A549 (cell line): ENCODE measurements around the gene SMS. TPM values are rescaled to one million over a fixed set of nuclear protein-coding genes. Genes with fewer than 3 reads are reported as not detected.
A peak's percentile ranks its signal among the peaks of the same experiment; 100 is the strongest.

Experiments
- ATAC-seq, 2 experiments: fragments of 200-7000 bp in 1 of 2; fragments of >200 bp in 1 of 2; cut with Nextera tagmentation in 1 of 2; cut with Tn5 transposase in 1 of 2; 3 replicates each; pipeline versions ENCODE4 v1.8.0 to v1.9.1; 2018 to 2020; ENCODE audit warnings: mild to moderate bottlenecking in 1 of 2, moderate library complexity in 1 of 2
- CTCF ChIA-PET: fragments of 300-600 bp; sonication (Branson Sonifier 250); formaldehyde crosslinking; extraction: SDS; loops from one replicate; lab custom pipeline; 2021; ENCODE audit warnings: antibody characterized with exemption, inconsistent platforms; lab: Yijun Ruan, JAX
- POLR2A ChIA-PET: fragments of 350-600 bp; formaldehyde crosslinking; extraction: SDS; loops from one replicate; lab custom pipeline; 2021; ENCODE audit warnings: antibody characterized with exemption, inconsistent platforms; lab: Yijun Ruan, JAX
- DNase-seq, 2 experiments: peaks; one replicate each; pipeline versions ENCODE4 v3.0.0 to v3.0.0-alpha.2; 2011 to 2016; ENCODE audit warnings: low read depth in 1 of 2, low spot score in 1 of 2
- FAIRE-seq: peaks from 2 replicates; lab custom pipeline; 2011; peaks lifted over from hg19 to GRCh38; lab: Jason Lieb, UNC
- H3K27ac ChIP-seq, 2 experiments: fragments of >200 bp; sonication (Bioruptor Twin); formaldehyde crosslinking; 3 replicates each; pipeline ENCODE4 v1.5.1; 2016 to 2017
- H3K4me1 ChIP-seq: fragments of >200 bp; sonication (Bioruptor Twin); formaldehyde crosslinking; 3 replicates; pipeline ENCODE4 v1.6.1; 2016
- H3K4me2 ChIP-seq: fragments of >200 bp; sonication (Bioruptor Twin); formaldehyde crosslinking; 3 replicates; pipeline ENCODE4 v1.6.1; 2016
- H3K4me3 ChIP-seq: fragments of >200 bp; sonication (Bioruptor Twin); formaldehyde crosslinking; 3 replicates; pipeline ENCODE4 v1.5.1; 2016
- H3K9me3 ChIP-seq: fragments of >200 bp; sonication (Bioruptor Twin); formaldehyde crosslinking; 3 replicates; pipeline ENCODE4 v1.6.1; 2016
- BHLHE40 ChIP-seq: IDR thresholded peaks from 2 replicates; pipeline ENCODE4 v1.6.1; 2012; ENCODE audit warnings: low read depth, low read length, inconsistent platforms
- CBX2 ChIP-seq: fragments of 200-600 bp; sonication (generic); IDR thresholded peaks from 2 replicates; pipeline ENCODE4 v1.6.1; 2016; ENCODE audit warnings: low read depth, mild to moderate bottlenecking, borderline replicate concordance
- CEBPB ChIP-seq, 2 experiments: fragments of >200 bp in 1 of 2; sonication (Bioruptor Twin) in 1 of 2; formaldehyde crosslinking in 1 of 2; IDR thresholded peaks; 2 replicates each; pipeline ENCODE4 v1.6.1; 2012 to 2016
- CHD2 ChIP-seq: fragments of 150-350 bp; IDR thresholded peaks from 2 replicates; pipeline ENCODE4 v1.6.1; 2014; ENCODE audit warnings: low read length; ENCODE audit not compliant: partially characterized antibody
- CHD4 ChIP-seq: fragments of 200-600 bp; sonication (generic); IDR thresholded peaks from 2 replicates; pipeline ENCODE4 v1.6.1; 2016; ENCODE audit warnings: antibody characterized with exemption, mild to moderate bottlenecking, borderline replicate concordance
- FOXS1 ChIP-seq: fragments of 250-450 bp; sonication (Bioruptor Pico); IDR thresholded peaks from 2 replicates; pipeline ENCODE4 v1.5.0; 2020; ENCODE audit warnings: mild to moderate bottlenecking, moderate library complexity
- HDAC2 ChIP-seq: fragments of 200-600 bp; sonication (generic); IDR thresholded peaks from 2 replicates; pipeline ENCODE4 v1.6.1; 2016
- HEYL ChIP-seq: fragments of 250-450 bp; sonication (Bioruptor Pico); IDR thresholded peaks from 2 replicates; pipeline ENCODE4 v1.8.0; 2021; ENCODE audit warnings: mild to moderate bottlenecking, moderate library complexity
- HOXB13 ChIP-seq: fragments of 250-450 bp; sonication (Bioruptor Pico); IDR thresholded peaks from 2 replicates; pipeline ENCODE4 v1.5.0; 2020; ENCODE audit warnings: low read depth, mild to moderate bottlenecking, moderate library complexity
- KDM5A ChIP-seq: fragments of 200-600 bp; sonication (generic); IDR thresholded peaks from 2 replicates; pipeline ENCODE4 v1.6.1; 2016; ENCODE audit warnings: antibody characterized with exemption, mild to moderate bottlenecking
- MAFK ChIP-seq: fragments of 450-650 bp; IDR thresholded peaks from 2 replicates; pipeline ENCODE4 v1.6.1; 2014; ENCODE audit not compliant: partially characterized antibody
- MAZ ChIP-seq: fragments of 150-350 bp; IDR thresholded peaks from 2 replicates; pipeline ENCODE4 v1.6.1; 2014; ENCODE audit warnings: antibody characterized with exemption, low read depth, low read length, borderline replicate concordance
- NFE2L2 ChIP-seq: fragments of 150-350 bp; conservative IDR thresholded peaks from 2 replicates; pipeline ENCODE4 v1.6.1; 2014; ENCODE audit warnings: low read length
- RAD21 ChIP-seq, 2 experiments: fragments of >200 bp in 1 of 2; sonication (Bioruptor Twin) in 1 of 2; formaldehyde crosslinking in 1 of 2; IDR thresholded peaks in 1 of 2; conservative IDR thresholded peaks in 1 of 2; 2 replicates in 1 of 2; 3 replicates in 1 of 2; pipeline ENCODE4 v1.6.1; 2012 to 2018; ENCODE audit warnings: inconsistent platforms in 1 of 2
- RARB ChIP-seq: fragments of 250-450 bp; sonication (Bioruptor Pico); IDR thresholded peaks from 2 replicates; pipeline ENCODE4 v1.8.0; 2021; ENCODE audit warnings: mild to moderate bottlenecking, moderate library complexity
- SMC3 ChIP-seq: fragments of >200 bp; sonication (Bioruptor Twin); formaldehyde crosslinking; IDR thresholded peaks from 3 replicates; pipeline ENCODE4 v1.6.1; 2018; ENCODE audit warnings: inconsistent platforms
- SREBF2 ChIP-seq: fragments of 450-650 bp; IDR thresholded peaks from 2 replicates; pipeline ENCODE4 v1.6.1; 2014; ENCODE audit warnings: mild to moderate bottlenecking, moderate library complexity
- ZFP36 ChIP-seq: fragments of 450-650 bp; IDR thresholded peaks from 2 replicates; pipeline ENCODE4 v1.6.1; 2014; ENCODE audit warnings: borderline replicate concordance; ENCODE audit not compliant: partially characterized antibody
- ZNF302 ChIP-seq: fragments of 250-450 bp; sonication (Bioruptor Pico); IDR thresholded peaks from 2 replicates; pipeline ENCODE4 v1.9.0; 2021; ENCODE audit warnings: inconsistent platforms, mild to moderate bottlenecking, moderate library complexity
- ZSCAN20 ChIP-seq: fragments of 250-450 bp; sonication (Bioruptor Pico); IDR thresholded peaks from 2 replicates; pipeline ENCODE4 v1.8.0; 2022; ENCODE audit warnings: mild to moderate bottlenecking, moderate library complexity
- WGBS: methylation state at CpG from one replicate; pipeline ENCODE4 v1.1.6; 2017; ENCODE audit errors: missing lambda C conversion rate; 5-methylcytosine and 5-hydroxymethylcytosine counted together
- polyA plus RNA-seq, 4 experiments: library from polyadenylated mRNA; depleted of rRNA in 3 of 4; stranded (reverse); fragments of >200 nt; fragmentation: RNase III in 1 of 4; extraction: RNeasy Plus Mini Kit Qiagen cat#74134 plus additional on column Dnase treatment in 1 of 4; gene quantifications; 2 replicates in 3 of 4; 3 replicates in 1 of 4; pipeline ENCODE4 v1.2.3, GENCODE V29; 2011 to 2017
- TF ChIP-seq, protein P1 (sequence below): fragments of >200 bp; sonication (Bioruptor Twin); formaldehyde crosslinking; IDR thresholded peaks from 3 replicates; pipeline ENCODE4 v1.5.1; 2016
- TF ChIP-seq, protein P2 (sequence below): fragments of >200 bp; sonication (Bioruptor Twin); formaldehyde crosslinking; IDR thresholded peaks from 3 replicates; pipeline ENCODE4 v1.6.1; 2016
- TF ChIP-seq, protein P3 (sequence below): fragments of 150-350 bp; IDR thresholded peaks from 2 replicates; pipeline ENCODE4 v1.6.1; 2014; ENCODE audit warnings: low read depth, mild to moderate bottlenecking, low read length
- TF ChIP-seq, protein P4 (sequence below): fragments of 250-450 bp; sonication (Bioruptor Pico); IDR thresholded peaks from 2 replicates; pipeline ENCODE4 v1.5.0; 2021; ENCODE audit warnings: mild to moderate bottlenecking, moderate library complexity, borderline replicate concordance

The SMS gene
- polyA plus RNA-seq, 2 of the 4 experiments (the other 2 are of a cell fraction), result 129 to 180 TPM

DNA sequence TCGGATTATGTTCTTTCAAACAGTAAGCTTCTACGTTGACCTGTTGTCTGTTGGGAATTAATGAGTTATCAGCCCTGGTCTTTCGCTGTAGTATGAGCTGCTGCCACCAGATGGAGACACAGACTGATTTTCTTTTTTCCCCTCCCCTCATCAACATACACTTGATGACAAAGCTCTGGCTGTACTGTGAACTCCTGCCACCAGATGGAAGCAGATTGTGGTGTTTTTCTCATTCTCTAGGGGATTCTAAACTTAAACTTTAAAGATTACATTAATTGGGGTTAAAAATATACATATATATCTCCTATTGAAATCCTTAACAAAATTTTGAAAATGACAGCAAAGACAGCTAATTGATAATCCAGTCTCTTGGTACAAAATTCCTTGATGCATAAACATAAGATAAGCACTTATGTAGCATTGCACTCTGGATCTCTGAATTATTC lies 44.8 kb downstream of the SMS start:
- TF ChIP-seq KDM5A (no peak), SMC3 (peak; percentile 76), RARB (CRISPR knock-in tag) (no peak), HOXB13 (CRISPR knock-in tag) (no peak), MAFK (no peak), RAD21 (conservative IDR thresholded peaks at IDR 0.05 in 1 of 2, IDR thresholded peaks at IDR 0.05 in 1 of 2) (peak; percentile 82 to 83), SREBF2 (no peak)
- TF ChIP-seq, protein P1, sequence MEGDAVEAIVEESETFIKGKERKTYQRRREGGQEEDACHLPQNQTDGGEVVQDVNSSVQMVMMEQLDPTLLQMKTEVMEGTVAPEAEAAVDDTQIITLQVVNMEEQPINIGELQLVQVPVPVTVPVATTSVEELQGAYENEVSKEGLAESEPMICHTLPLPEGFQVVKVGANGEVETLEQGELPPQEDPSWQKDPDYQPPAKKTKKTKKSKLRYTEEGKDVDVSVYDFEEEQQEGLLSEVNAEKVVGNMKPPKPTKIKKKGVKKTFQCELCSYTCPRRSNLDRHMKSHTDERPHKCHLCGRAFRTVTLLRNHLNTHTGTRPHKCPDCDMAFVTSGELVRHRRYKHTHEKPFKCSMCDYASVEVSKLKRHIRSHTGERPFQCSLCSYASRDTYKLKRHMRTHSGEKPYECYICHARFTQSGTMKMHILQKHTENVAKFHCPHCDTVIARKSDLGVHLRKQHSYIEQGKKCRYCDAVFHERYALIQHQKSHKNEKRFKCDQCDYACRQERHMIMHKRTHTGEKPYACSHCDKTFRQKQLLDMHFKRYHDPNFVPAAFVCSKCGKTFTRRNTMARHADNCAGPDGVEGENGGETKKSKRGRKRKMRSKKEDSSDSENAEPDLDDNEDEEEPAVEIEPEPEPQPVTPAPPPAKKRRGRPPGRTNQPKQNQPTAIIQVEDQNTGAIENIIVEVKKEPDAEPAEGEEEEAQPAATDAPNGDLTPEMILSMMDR, result peak; percentile 88
- Histone ChIP-seq H3K4me1 (peaks cover 13% of the 10 kb centered on the region), H3K4me2 (no peak overlapping the region), H3K4me3 (no peak overlapping the region), H3K9me3 (no peaks in the 10 kb centered on the region), H3K27ac (no peak overlapping the region)
- ChIA-PET CTCF (interaction anchor here (0.6 to 2.7 kb wide), 47 partner anchors 9 to 1638 kb away, joined by 3 to 25 read pairs (median 4); no protein-coding TSS in a partner anchor), POLR2A (interaction anchor here (1.1 to 1.6 kb wide), 2 partner anchors 146 to 150 kb away, joined by 3 to 4 read pairs; partner anchors contain the start of gene MBTPS2)
- WGBS, result 3% methylated on average over 3 of the region's 3 CpGs
- peak; percentile 76 to 77 for DNase-seq
- FAIRE-seq, result peak; percentile 99
- peak; percentile 93 to 95 for ATAC-seq

DNA sequence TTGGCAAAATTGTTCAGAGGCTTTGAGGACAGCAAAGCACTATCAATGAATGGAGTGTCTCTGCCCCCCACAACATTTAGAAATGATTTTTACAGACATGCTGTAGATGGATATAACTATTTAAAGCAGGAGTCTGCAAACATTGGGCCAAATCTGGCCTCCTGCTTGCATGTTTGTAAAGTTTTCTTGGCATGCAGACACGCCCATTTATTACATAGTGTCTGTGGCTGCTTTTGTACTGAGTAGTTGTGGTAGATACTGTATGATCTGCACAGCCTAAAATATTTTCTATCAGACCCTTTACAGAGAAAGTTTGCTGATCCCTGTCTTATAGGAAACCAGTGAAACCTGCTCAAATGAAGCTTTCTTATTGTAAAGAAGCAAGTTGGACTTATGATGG lies 46.1 kb downstream of the SMS start:
- POLR2A ChIA-PET, result no interaction called here
- H3K4me1 ChIP-seq, result peaks cover 13% of the 10 kb centered on the region
- WGBS, result 100% methylated on average over 1 of the region's 1 CpG
- CTCF ChIA-PET, result interaction anchor here (2.1 kb wide), 1 partner anchor 209 kb away, joined by 15 read pairs; no protein-coding TSS in a partner anchor
- H3K27ac ChIP-seq, result no peak overlapping the region
- peak overlapping the region; percentile 8; the same call in 1 of the 3 replicates for H3K4me2 ChIP-seq
- H3K9me3 ChIP-seq, result no peaks in the 10 kb centered on the region
- no peak for ATAC-seq
- no peak for DNase-seq
- no peak overlapping the region for H3K4me3 ChIP-seq
- FAIRE-seq, result no peak
- no peak for TF ChIP-seq HDAC2
- no peak for TF ChIP-seq ZNF302
- TF ChIP-seq NFE2L2, result no peak
- TF ChIP-seq BHLHE40, result no peak
- no peak for TF ChIP-seq MAZ
- no peak for TF ChIP-seq CHD2
- no peak for TF ChIP-seq FOXS1 (CRISPR knock-in tag)
- TF ChIP-seq SREBF2, result no peak
- no peak for TF ChIP-seq ZFP36

DNA sequence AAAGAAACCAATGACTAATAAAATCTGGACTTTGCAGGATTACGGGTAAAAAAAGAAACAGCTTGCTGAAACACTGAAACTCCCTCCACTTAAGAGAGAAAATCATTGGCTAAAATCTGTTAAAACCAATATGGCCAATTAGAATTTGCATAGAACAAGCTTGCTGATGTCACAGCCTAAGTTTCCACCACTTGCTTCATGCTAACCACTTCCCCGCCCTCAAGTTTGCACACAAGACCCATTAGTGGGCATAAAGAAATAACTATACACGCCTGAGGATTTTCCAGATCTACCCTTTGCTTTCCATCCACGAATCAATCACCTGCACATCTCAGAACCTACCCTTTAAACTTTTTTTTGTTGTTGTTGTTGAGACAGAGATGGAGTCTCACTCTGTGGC lies 48.9 kb downstream of the SMS start:
- DNase-seq, result no peak
- TF ChIP-seq HEYL, result no peak
- no peaks in the 10 kb centered on the region for H3K9me3 ChIP-seq
- 94% methylated on average over 4 of the region's 4 CpGs for WGBS
- FAIRE-seq, result no peak
- no peak for ATAC-seq
- no peak overlapping the region for H3K4me3 ChIP-seq
- no peak overlapping the region for H3K4me2 ChIP-seq
- no peak overlapping the region for H3K27ac ChIP-seq
- POLR2A ChIA-PET, result no interaction called here
- CTCF ChIA-PET, result interaction anchor here (1.1 to 1.3 kb wide), 2 partner anchors 146 to 1627 kb away, joined by 3 to 5 read pairs; no protein-coding TSS in a partner anchor
- peaks cover 13% of the 10 kb centered on the region for H3K4me1 ChIP-seq

DNA sequence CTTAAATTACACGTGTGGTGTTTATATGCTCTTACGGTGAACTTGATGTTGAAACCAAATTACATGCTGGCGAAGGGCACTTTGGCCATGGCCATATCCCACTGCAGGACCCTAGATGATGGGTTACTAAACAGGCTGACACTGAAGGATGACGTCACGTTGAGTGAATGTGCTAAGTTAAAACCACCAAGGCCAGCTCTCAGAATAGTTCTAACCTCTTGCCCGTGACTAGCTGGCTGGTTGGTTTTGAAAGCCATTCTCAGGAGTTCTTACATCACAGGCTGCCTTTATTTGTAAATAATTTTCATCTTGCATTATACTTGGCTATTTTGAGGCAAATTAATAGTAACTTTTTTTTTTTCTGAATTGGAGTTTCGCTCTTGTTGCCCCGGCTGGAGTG lies 50.3 kb downstream of the SMS start:
- no peak for FAIRE-seq
- no peak for DNase-seq
- no peak overlapping the region for H3K4me3 ChIP-seq
- ChIA-PET POLR2A (no interaction called here), CTCF (no interaction called here)
- H3K4me2 ChIP-seq, result no peak overlapping the region
- no peak for ATAC-seq
- H3K4me1 ChIP-seq, result peaks cover 9% of the 10 kb centered on the region
- H3K27ac ChIP-seq, result no peak overlapping the region
- 98% methylated on average over 8 of the region's 8 CpGs for WGBS
- no peaks in the 10 kb centered on the region for H3K9me3 ChIP-seq
- TF ChIP-seq, protein P2, sequence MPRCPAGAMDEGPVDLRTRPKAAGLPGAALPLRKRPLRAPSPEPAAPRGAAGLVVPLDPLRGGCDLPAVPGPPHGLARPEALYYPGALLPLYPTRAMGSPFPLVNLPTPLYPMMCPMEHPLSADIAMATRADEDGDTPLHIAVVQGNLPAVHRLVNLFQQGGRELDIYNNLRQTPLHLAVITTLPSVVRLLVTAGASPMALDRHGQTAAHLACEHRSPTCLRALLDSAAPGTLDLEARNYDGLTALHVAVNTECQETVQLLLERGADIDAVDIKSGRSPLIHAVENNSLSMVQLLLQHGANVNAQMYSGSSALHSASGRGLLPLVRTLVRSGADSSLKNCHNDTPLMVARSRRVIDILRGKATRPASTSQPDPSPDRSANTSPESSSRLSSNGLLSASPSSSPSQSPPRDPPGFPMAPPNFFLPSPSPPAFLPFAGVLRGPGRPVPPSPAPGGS, result no peak
- TF ChIP-seq HOXB13 (CRISPR knock-in tag) (no peak), CBX2 (no peak), CEBPB (IDR thresholded peaks at IDR 0.05) (no peak), CHD4 (no peak), ZSCAN20 (CRISPR knock-in tag) (no peak)
- TF ChIP-seq, protein P3, sequence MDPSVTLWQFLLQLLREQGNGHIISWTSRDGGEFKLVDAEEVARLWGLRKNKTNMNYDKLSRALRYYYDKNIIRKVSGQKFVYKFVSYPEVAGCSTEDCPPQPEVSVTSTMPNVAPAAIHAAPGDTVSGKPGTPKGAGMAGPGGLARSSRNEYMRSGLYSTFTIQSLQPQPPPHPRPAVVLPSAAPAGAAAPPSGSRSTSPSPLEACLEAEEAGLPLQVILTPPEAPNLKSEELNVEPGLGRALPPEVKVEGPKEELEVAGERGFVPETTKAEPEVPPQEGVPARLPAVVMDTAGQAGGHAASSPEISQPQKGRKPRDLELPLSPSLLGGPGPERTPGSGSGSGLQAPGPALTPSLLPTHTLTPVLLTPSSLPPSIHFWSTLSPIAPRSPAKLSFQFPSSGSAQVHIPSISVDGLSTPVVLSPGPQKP, result no peak
- TF ChIP-seq, protein P4, sequence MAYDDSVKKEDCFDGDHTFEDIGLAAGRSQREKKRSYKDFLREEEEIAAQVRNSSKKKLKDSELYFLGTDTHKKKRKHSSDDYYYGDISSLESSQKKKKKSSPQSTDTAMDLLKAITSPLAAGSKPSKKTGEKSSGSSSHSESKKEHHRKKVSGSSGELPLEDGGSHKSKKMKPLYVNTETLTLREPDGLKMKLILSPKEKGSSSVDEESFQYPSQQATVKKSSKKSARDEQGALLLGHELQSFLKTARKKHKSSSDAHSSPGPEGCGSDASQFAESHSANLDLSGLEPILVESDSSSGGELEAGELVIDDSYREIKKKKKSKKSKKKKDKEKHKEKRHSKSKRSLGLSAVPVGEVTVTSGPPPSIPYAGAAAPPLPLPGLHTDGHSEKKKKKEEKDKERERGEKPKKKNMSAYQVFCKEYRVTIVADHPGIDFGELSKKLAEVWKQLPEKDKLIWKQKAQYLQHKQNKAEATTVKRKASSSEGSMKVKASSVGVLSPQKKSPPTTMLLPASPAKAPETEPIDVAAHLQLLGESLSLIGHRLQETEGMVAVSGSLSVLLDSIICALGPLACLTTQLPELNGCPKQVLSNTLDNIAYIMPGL (CRISPR knock-in tag), result no peak
